Measurements from ENCODE around the gene HOXA6.
A peak's percentile ranks its signal among the peaks of the same experiment; 100 is the strongest.

Gene HOXA6

GRCh38 chr7:27115221-27116026 lies 32.1 kb downstream of the HOXA6 start:
- peaks cover 95% of the 10 kb centered on the region for H3K27me3 ChIP-seq (ENCODE audit: control insufficient read depth, insufficient read depth, low read length)
- no peaks in the 10 kb centered on the region for H3K9me3 ChIP-seq (ENCODE audit: control insufficient read depth, insufficient read depth, low read length)
- H3K4me3 ChIP-seq (ENCODE audit: low read length) = no peak overlapping the region
- no CpG with 5 or more reads among the region's 45 CpGs for WGBS (ENCODE audit: insufficient coverage, insufficient read length)
- peaks cover 2% of the 10 kb centered on the region; the same call in 1 of the 2 replicates for H3K4me1 ChIP-seq (ENCODE audit: control insufficient read depth, insufficient read depth, low read length)
- H3K36me3 ChIP-seq (ENCODE audit: control insufficient read depth, insufficient read depth, low read length) = no peaks in the 10 kb centered on the region
- no peak overlapping the region for H3K27ac ChIP-seq (ENCODE audit: low read length)
- DNase-seq (ENCODE audit: low read depth, low spot score) = no peak

- Histone ChIP-seq H3K4me1 (ENCODE audit: control insufficient read depth, insufficient read depth, low read length) (peaks cover 2% of the 10 kb centered on the region; the same call in 1 of the 2 replicates), H3K9me3 (ENCODE audit: control insufficient read depth, insufficient read depth, low read length) (no peaks in the 10 kb centered on the region), H3K27me3 (ENCODE audit: control insufficient read depth, insufficient read depth, low read length) (peaks cover 94% of the 10 kb centered on the region), H3K27ac (ENCODE audit: low read length) (no peak overlapping the region), H3K36me3 (ENCODE audit: control insufficient read depth, insufficient read depth, low read length) (no peaks in the 10 kb centered on the region), H3K4me3 (ENCODE audit: low read length) (no peak overlapping the region)
- no CpG with 5 or more reads among the region's 6 CpGs for WGBS (ENCODE audit: insufficient coverage, insufficient read length)
- DNase-seq (ENCODE audit: low read depth, low spot score) = no peak
Measured at GRCh38 chr7:27114881-27115220, 32.7 kb downstream of the HOXA6 start.

- no CpG with 5 or more reads among the region's 26 CpGs for WGBS (ENCODE audit: insufficient coverage, insufficient read length)
- H3K4me3 ChIP-seq (ENCODE audit: low read length) = no peak overlapping the region
- H3K27ac ChIP-seq (ENCODE audit: low read length) = no peak overlapping the region
- peaks cover 94% of the 10 kb centered on the region for H3K27me3 ChIP-seq (ENCODE audit: control insufficient read depth, insufficient read depth, low read length)
- no peaks in the 10 kb centered on the region for H3K36me3 ChIP-seq (ENCODE audit: control insufficient read depth, insufficient read depth, low read length)
- H3K4me1 ChIP-seq (ENCODE audit: control insufficient read depth, insufficient read depth, low read length) = peaks cover 2% of the 10 kb centered on the region; the same call in 1 of the 2 replicates
- DNase-seq (ENCODE audit: low read depth, low spot score) = no peak
- no peaks in the 10 kb centered on the region for H3K9me3 ChIP-seq (ENCODE audit: control insufficient read depth, insufficient read depth, low read length)
Measured at GRCh38 chr7:27113991-27114769, 33.4 kb downstream of the HOXA6 start.

- H3K9me3 ChIP-seq (ENCODE audit: control insufficient read depth, insufficient read depth, low read length) = no peaks in the 10 kb centered on the region
- DNase-seq (ENCODE audit: low read depth, low spot score) = no peak
- H3K4me1 ChIP-seq (ENCODE audit: control insufficient read depth, insufficient read depth, low read length) = peaks cover 2% of the 10 kb centered on the region; the same call in 1 of the 2 replicates
- peak overlapping the region; percentile 9; the same call in 1 of the 2 replicates for H3K4me3 ChIP-seq (ENCODE audit: low read length)
- no CpG with 5 or more reads among the region's 57 CpGs for WGBS (ENCODE audit: insufficient coverage, insufficient read length)
- no peak overlapping the region for H3K27ac ChIP-seq (ENCODE audit: low read length)
- no peaks in the 10 kb centered on the region for H3K36me3 ChIP-seq (ENCODE audit: control insufficient read depth, insufficient read depth, low read length)
- H3K27me3 ChIP-seq (ENCODE audit: control insufficient read depth, insufficient read depth, low read length) = peaks cover 94% of the 10 kb centered on the region
Measured at GRCh38 chr7:27112955-27113949, 34.3 kb downstream of the HOXA6 start.

GRCh38 chr7:27112361-27112760 lies 35.2 kb downstream of the HOXA6 start:
- no CpG with 5 or more reads among the region's 4 CpGs for WGBS (ENCODE audit: insufficient coverage, insufficient read length)
- no peak for DNase-seq (ENCODE audit: low read depth, low spot score)
- Histone ChIP-seq H3K27me3 (ENCODE audit: control insufficient read depth, insufficient read depth, low read length) (peaks cover 94% of the 10 kb centered on the region), H3K4me3 (ENCODE audit: low read length) (no peak overlapping the region), H3K27ac (ENCODE audit: low read length) (no peak overlapping the region), H3K36me3 (ENCODE audit: control insufficient read depth, insufficient read depth, low read length) (no peaks in the 10 kb centered on the region), H3K4me1 (ENCODE audit: control insufficient read depth, insufficient read depth, low read length) (peaks cover 4% of the 10 kb centered on the region; the same call in 1 of the 2 replicates), H3K9me3 (ENCODE audit: control insufficient read depth, insufficient read depth, low read length) (no peaks in the 10 kb centered on the region)

- Histone ChIP-seq H3K27me3 (ENCODE audit: control insufficient read depth, insufficient read depth, low read length) (peaks cover 92% of the 10 kb centered on the region), H3K9me3 (ENCODE audit: control insufficient read depth, insufficient read depth, low read length) (no peaks in the 10 kb centered on the region), H3K4me3 (ENCODE audit: low read length) (no peak overlapping the region), H3K36me3 (ENCODE audit: control insufficient read depth, insufficient read depth, low read length) (no peaks in the 10 kb centered on the region), H3K4me1 (ENCODE audit: control insufficient read depth, insufficient read depth, low read length) (peaks cover 4% of the 10 kb centered on the region; the same call in 1 of the 2 replicates), H3K27ac (ENCODE audit: low read length) (no peak overlapping the region)
- WGBS (ENCODE audit: insufficient coverage, insufficient read length) = no CpG with 5 or more reads among the region's 4 CpGs
- DNase-seq (ENCODE audit: low read depth, low spot score) = no peak
Measured at GRCh38 chr7:27111751-27112277, 35.8 kb downstream of the HOXA6 start.

- no peaks in the 10 kb centered on the region for H3K9me3 ChIP-seq (ENCODE audit: control insufficient read depth, insufficient read depth, low read length)
- H3K4me1 ChIP-seq (ENCODE audit: control insufficient read depth, insufficient read depth, low read length) = peaks cover 6% of the 10 kb centered on the region; the same call in 1 of the 2 replicates
- no CpG with 5 or more reads among the region's 6 CpGs for WGBS (ENCODE audit: insufficient coverage, insufficient read length)
- no peaks in the 10 kb centered on the region for H3K36me3 ChIP-seq (ENCODE audit: control insufficient read depth, insufficient read depth, low read length)
- no peak overlapping the region for H3K4me3 ChIP-seq (ENCODE audit: low read length)
- DNase-seq (ENCODE audit: low read depth, low spot score) = no peak
- H3K27me3 ChIP-seq (ENCODE audit: control insufficient read depth, insufficient read depth, low read length) = peaks cover 92% of the 10 kb centered on the region
- H3K27ac ChIP-seq (ENCODE audit: low read length) = no peak overlapping the region
Measured at GRCh38 chr7:27111042-27111750, 36.4 kb downstream of the HOXA6 start.

- no peaks in the 10 kb centered on the region for H3K36me3 ChIP-seq (ENCODE audit: control insufficient read depth, insufficient read depth, low read length)
- DNase-seq (ENCODE audit: low read depth, low spot score) = no peak
- peaks cover 6% of the 10 kb centered on the region; the same call in 1 of the 2 replicates for H3K4me1 ChIP-seq (ENCODE audit: control insufficient read depth, insufficient read depth, low read length)
- no peaks in the 10 kb centered on the region for H3K9me3 ChIP-seq (ENCODE audit: control insufficient read depth, insufficient read depth, low read length)
- peak overlapping the region; percentile 21; the same call in 1 of the 2 replicates for H3K4me3 ChIP-seq (ENCODE audit: low read length)
- no peak overlapping the region for H3K27ac ChIP-seq (ENCODE audit: low read length)
- no CpG with 5 or more reads among the region's 66 CpGs for WGBS (ENCODE audit: insufficient coverage, insufficient read length)
- peaks cover 92% of the 10 kb centered on the region for H3K27me3 ChIP-seq (ENCODE audit: control insufficient read depth, insufficient read depth, low read length)
Measured at GRCh38 chr7:27110186-27111031, 37.2 kb downstream of the HOXA6 start.
